GM12878 (cell line): ENCODE measurements around the gene KRT78. TPM values are rescaled to one million over a fixed set of nuclear protein-coding genes. Genes with fewer than 3 reads are reported as not detected.

Source experiments
- ATAC-seq: fragments of 200-7000 bp; cut with Tn5 transposase; 3 replicates; pipeline ENCODE4 v1.9.1; 2020; ENCODE audit warnings: mild to moderate bottlenecking, moderate library complexity
- BruUV-seq: library from RNA; stranded (reverse); fragments of 400-500 nt; replicated peaks from 2 replicates; lab custom pipeline; 2021; lab: Mats Ljungman, UMichigan
- CTCF ChIA-PET: fragments of 300-600 bp; sonication (Branson Sonifier 250); formaldehyde crosslinking; extraction: SDS; loops from one replicate; lab custom pipeline; 2021; ENCODE audit warnings: inconsistent platforms; lab: Yijun Ruan, JAX
- POLR2A ChIA-PET: fragments of 350-600 bp; formaldehyde crosslinking; extraction: SDS; loops from one replicate; lab custom pipeline; 2021; ENCODE audit warnings: inconsistent platforms; lab: Charles Lee
- RAD21 ChIA-PET: fragments of 300-600 bp; sonication (Branson Sonifier 250); formaldehyde crosslinking; loops from one replicate; lab custom pipeline; 2023; ENCODE audit warnings: antibody characterized with exemption; ENCODE audit not compliant: unreplicated experiment; lab: Charles Lee
- SMC1A ChIA-PET: fragments of 300-600 bp; sonication (Branson Sonifier 250); formaldehyde crosslinking; loops from one replicate; lab custom pipeline; 2023; ENCODE audit not compliant: unreplicated experiment, uncharacterized antibody; lab: Charles Lee
- DNase-seq: peaks from one replicate; pipeline ENCODE4 v3.0.0-alpha.2; 2011; ENCODE audit warnings: low read depth, low spot score
- FAIRE-seq: peaks from 3 replicates; lab custom pipeline; 2011; peaks lifted over from hg19 to GRCh38; lab: Jason Lieb, UNC
- H2AFZ ChIP-seq: 2 replicates; pipeline ENCODE4 v1.6.0; 2011; ENCODE audit warnings: low read depth, low read length, control low read depth; ENCODE audit not compliant: control insufficient read depth
- H3K27ac ChIP-seq: 2 replicates; pipeline ENCODE4 v1.5.1; 2011; ENCODE audit warnings: control low read depth; ENCODE audit not compliant: control insufficient read depth, insufficient read depth
- H3K27me3 ChIP-seq, 2 experiments: replicated peaks in 1 of 2; 2 replicates each; pipeline versions ENCODE4 v1.6.0 to v1.6.1; 2011; ENCODE audit warnings: low read length in 1 of 2; ENCODE audit not compliant: control insufficient read depth in 2 of 2, insufficient read depth in 2 of 2
- H3K36me3 ChIP-seq, 2 experiments: 2 replicates each; pipeline ENCODE4 v1.5.1; 2011; ENCODE audit warnings: low read length in 1 of 2; ENCODE audit not compliant: control insufficient read depth in 2 of 2, insufficient read depth in 2 of 2
- H3K4me1 ChIP-seq: 2 replicates; pipeline ENCODE4 v1.6.1; 2011; ENCODE audit warnings: mild to moderate bottlenecking, low read length, moderate library complexity, mixed read lengths; ENCODE audit not compliant: control insufficient read depth, insufficient read depth
- H3K4me2 ChIP-seq: 2 replicates; pipeline ENCODE4 v1.6.0; 2011; ENCODE audit warnings: control low read depth; ENCODE audit not compliant: control insufficient read depth, insufficient read depth
- H3K4me3 ChIP-seq: fragments of 200-600 bp; sonication (generic); 2 replicates; pipeline ENCODE4 v1.5.1; 2016
- H3K79me2 ChIP-seq: 2 replicates; pipeline ENCODE4 v1.6.0; 2011; ENCODE audit warnings: low read length; ENCODE audit not compliant: control insufficient read depth, insufficient read depth
- H3K9ac ChIP-seq: 2 replicates; pipeline ENCODE4 v1.8.0; 2011; ENCODE audit warnings: low read length, control low read depth, mixed read lengths; ENCODE audit not compliant: control insufficient read depth, insufficient read depth
- H3K9me3 ChIP-seq: replicated peaks from 3 replicates; pipeline ENCODE4 v1.5.1; 2011; ENCODE audit warnings: mild to moderate bottlenecking, low read length; ENCODE audit not compliant: control insufficient read depth, insufficient read depth
- H4K20me1 ChIP-seq: 2 replicates; pipeline ENCODE4 v1.6.0; 2011; ENCODE audit not compliant: control insufficient read depth, insufficient read depth
- BACH1 ChIP-seq: fragments of 450-650 bp; IDR thresholded peaks from 2 replicates; pipeline ENCODE4 v1.6.1; 2017; ENCODE audit warnings: mild to moderate bottlenecking, borderline replicate concordance
- CEBPB ChIP-seq, 2 experiments: fragments of 150-350 bp in 1 of 2; IDR thresholded peaks; 2 replicates each; pipeline ENCODE4 v1.6.1; 2012 to 2014; ENCODE audit warnings: low read depth in 2 of 2, low read length in 2 of 2, borderline replicate concordance in 1 of 2, inconsistent platforms in 1 of 2
- CHD1 ChIP-seq: IDR thresholded peaks from 2 replicates; pipeline ENCODE4 v1.6.1; 2012; ENCODE audit warnings: low read depth, low read length, improper control_type of control experiment
- EED ChIP-seq: sonication (generic); IDR thresholded peaks from 2 replicates; pipeline ENCODE4 v1.6.1; 2016; ENCODE audit warnings: antibody characterized with exemption, low read depth
- FOS ChIP-seq: IDR thresholded peaks from 3 replicates; pipeline ENCODE4 v1.6.1; 2011; ENCODE audit warnings: borderline replicate concordance; ENCODE audit not compliant: insufficient read length; ENCODE audit errors: extremely low read depth
- POLR2AphosphoS2 ChIP-seq: IDR thresholded peaks from 2 replicates; pipeline ENCODE4 v1.6.1; 2011; ENCODE audit warnings: low read depth, mild to moderate bottlenecking, low read length, improper control_type of control experiment, moderate library complexity
- PRDM15 ChIP-seq: fragments of 450-650 bp; formaldehyde crosslinking; IDR thresholded peaks from 2 replicates; pipeline ENCODE4 v1.4.0; 2020; ENCODE audit warnings: mild to moderate bottlenecking, moderate library complexity
- SIX5 ChIP-seq: IDR thresholded peaks from 2 replicates; pipeline ENCODE4 v1.6.1; 2011; ENCODE audit warnings: mild to moderate bottlenecking, low read depth, low read length, moderate library complexity; ENCODE audit not compliant: severe bottlenecking
- SMC3 ChIP-seq: IDR thresholded peaks from 2 replicates; pipeline ENCODE4 v1.6.1; 2011; ENCODE audit warnings: low read length, improper control_type of control experiment, borderline replicate concordance
- TCF3 ChIP-seq: IDR thresholded peaks from 2 replicates; pipeline ENCODE4 v1.6.1; 2012; ENCODE audit warnings: low read depth, mild to moderate bottlenecking, low read length, borderline replicate concordance; ENCODE audit not compliant: insufficient read depth
- ZBTB33 ChIP-seq: fragments of 450-650 bp; IDR thresholded peaks from 2 replicates; pipeline ENCODE4 v1.6.1; 2017; ENCODE audit warnings: mild to moderate bottlenecking
- WGBS: methylation state at CpG from one replicate; pipeline ENCODE4 v1.1.6; 2016; ENCODE audit warnings: low lambda C conversion rate; ENCODE audit not compliant: insufficient replicate concordance, insufficient coverage; ENCODE audit errors: missing lambda C conversion rate; 5-methylcytosine and 5-hydroxymethylcytosine counted together
- in situ Hi-C: fragments of 300-500 bp; cut with MboI; formaldehyde crosslinking; loops from 9 replicates; pipeline ENCODE4 v1.14.3; 2018; ENCODE audit warnings: mixed read lengths
- intact Hi-C: fragments of 100-400 bp; cut with micrococcal nuclease; formaldehyde crosslinking; loops from one replicate; pipeline ENCODE4 v1.14.2; 2022; ENCODE audit not compliant: unreplicated experiment
- polyA plus RNA-seq, 11 experiments: library from polyadenylated mRNA; depleted of rRNA in 4 of 11; unstranded in 6 of 11; stranded (reverse) in 5 of 11; fragments of >200 nt; fragmentation: Nextera tagmentation in 4 of 11; fragmentation: Illumina TruSeq in 1 of 11; extraction: Ambion mirVana in 4 of 11; extraction: Trizol in 1 of 11; gene quantifications; 1 replicate in 1 of 11; 2 replicates in 10 of 11; pipeline versions ENCODE4 v1.2.1 to v1.2.3, GENCODE V29; 2011 to 2016; ENCODE audit warnings: inconsistent platforms in 2 of 11, missing spikeins in 2 of 11, low read depth in 1 of 11
- total RNA-seq, 4 experiments: library from RNA; depleted of rRNA in 3 of 4; stranded (reverse); fragments of >200 nt in 3 of 4; fragmentation: Illumina TruSeq in 1 of 4; extraction: Trizol in 1 of 4; gene quantifications; 2 replicates each; pipeline versions ENCODE4 v1.2.1 to v1.2.3, GENCODE V29; 2013 to 2021

KRT78 gene
- total and polyA plus RNA-seq, 10 of the 15 experiments (the other 5 are each of a cell fraction or from before 2014, with no cell fraction given), result 0.07 TPM; not detected in 9

- CTCF ChIA-PET, result no interaction called here
- RAD21 ChIA-PET, result interaction anchor here (0.9 kb wide), 1 partner anchor 90 kb away, joined by 3 read pairs; no protein-coding TSS in a partner anchor
- Histone ChIP-seq H3K4me1 (no peaks in the 10 kb centered on the region), H3K79me2 (no peaks in the 10 kb centered on the region), H3K27ac (no peak overlapping the region), H4K20me1 (no peaks in the 10 kb centered on the region), H3K4me2 (no peak overlapping the region), H3K9ac (no peak overlapping the region), H3K27me3 (peaks cover 0 to 6% of the 10 kb centered on the region in 2 experiments; a peak in 3 of 4 replicates), H3K9me3 (no peaks in the 10 kb centered on the region), H2AFZ (no peak overlapping the region), H3K36me3 (no peaks in the 10 kb centered on the region), H3K4me3 (no peak overlapping the region)
- FAIRE-seq (no peak), ATAC-seq (no peak), DNase-seq (no peak)
- SMC1A ChIA-PET, result no interaction called here
- in situ Hi-C loops (no loop called here), intact Hi-C loops (no loop called here)
- POLR2A ChIA-PET, result no interaction called here
- no TSS peak for BruUV-seq
- WGBS, result 46% methylated on average over 11 of the region's 11 CpGs
- TF ChIP-seq SIX5 (no peak), TCF3 (no peak), ZBTB33 (no peak), CHD1 (no peak), FOS (no peak), PRDM15 (CRISPR knock-in tag) (no peak), SMC3 (no peak), EED (no peak), POLR2AphosphoS2 (no peak), BACH1 (no peak), CEBPB (IDR thresholded peaks at IDR 0.05; ENCODE audit: borderline replicate concordance in 1 of 2, low read depth in 2 of 2, low read length in 2 of 2) (no peak)
Measured at GRCh38 chr12:52788876-52789636, 59.7 kb downstream of the KRT78 start.
